MM.1S (cell line): ENCODE results near the gene IL1RAPL1.

ENCODE experiments used
- CTCF ChIP-seq: fragments of 300-600 bp; sonication (generic); IDR thresholded peaks from 2 replicates; pipeline ENCODE4 v1.5.1; 2016; ENCODE audit warnings: antibody characterized with exemption, low read length, mixed read lengths
- EZH2 ChIP-seq: fragments of 300-600 bp; sonication (generic); optimal IDR thresholded peaks from 2 replicates; pipeline ENCODE3; 2017; ENCODE audit warnings: low read depth, mild to moderate bottlenecking, antibody characterized with exemption, low read length, mixed read lengths
- EZH2phosphoT487 ChIP-seq: fragments of 300-600 bp; sonication (generic); IDR thresholded peaks from 2 replicates; pipeline ENCODE4 v1.6.1; 2018; ENCODE audit warnings: antibody characterized with exemption, low read length

DNA sequence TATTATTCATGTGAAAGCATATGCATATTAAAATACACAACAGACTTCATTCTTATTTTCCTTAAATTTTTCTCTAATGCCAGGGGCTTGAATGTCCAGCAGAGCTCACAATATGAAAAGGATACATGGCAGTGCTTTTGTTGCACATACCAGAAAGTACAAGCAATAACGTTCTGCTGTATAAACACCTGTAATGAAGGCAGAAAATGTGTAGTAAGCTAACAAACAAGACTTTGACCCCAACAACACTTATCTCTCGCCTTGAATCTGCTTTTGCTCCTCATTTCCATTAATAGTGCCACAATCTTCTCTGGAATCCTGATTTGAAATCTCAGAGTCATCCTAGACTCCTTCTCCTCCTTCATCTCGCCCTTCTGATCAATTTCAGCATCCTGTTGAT, 687.3 kb downstream of the IL1RAPL1 start:
- TF ChIP-seq CTCF: no peak
- no peak for TF ChIP-seq EZH2
- TF ChIP-seq EZH2phosphoT487: no peak
